Tibial nerve (tissue), 4 donors: ENCODE data around the gene MSH5. TPM values are rescaled to one million over a fixed set of nuclear protein-coding genes. Genes with fewer than 3 reads are reported as not detected.

Experiments
- DNase-seq, 2 donors: peaks; one replicate each; pipeline ENCODE4 v3.0.0-alpha.2; 2019; ENCODE audit warnings: low spot score in 2 of 2
- H3K27ac ChIP-seq, 4 donors: fragments of 200-600 bp; sonication (generic) in 3 of 4; one replicate each; pipeline ENCODE4 v1.5.1; 2017 to 2019; ENCODE audit warnings: mild to moderate bottlenecking in 1 of 4
- H3K27me3 ChIP-seq, 2 donors: fragments of 200-600 bp; sonication (generic) in 1 of 2; one replicate each; pipeline versions ENCODE4 v1.5.1 to v1.6.0; 2017 to 2019
- H3K36me3 ChIP-seq, 3 donors: fragments of 200-600 bp; sonication (generic); one replicate each; pipeline ENCODE4 v1.5.1; 2018 to 2019
- H3K4me1 ChIP-seq, 4 donors: fragments of 200-600 bp; sonication (generic) in 3 of 4; one replicate each; pipeline ENCODE4 v1.5.1; 2017 to 2019
- H3K4me3 ChIP-seq, 4 donors: fragments of 200-600 bp; sonication (generic) in 3 of 4; one replicate each; pipeline ENCODE4 v1.5.1; 2017 to 2019; ENCODE audit warnings: mild to moderate bottlenecking in 1 of 4, moderate library complexity in 1 of 4
- H3K9me3 ChIP-seq, 4 donors: fragments of 200-600 bp; sonication (generic) in 3 of 4; one replicate each; pipeline ENCODE4 v1.5.1; 2017 to 2019
- CTCF ChIP-seq, 5 experiments: fragments of 200-600 bp in 3 of 5; fragments of 450-650 bp in 2 of 5; sonication (generic) in 3 of 5; IDR thresholded peaks; one replicate each; pipeline ENCODE4 v1.5.1; 2016 to 2019; ENCODE audit warnings: antibody characterized with exemption in 5 of 5, mild to moderate bottlenecking in 3 of 5, moderate library complexity in 2 of 5
- EP300 ChIP-seq, 2 donors: sonication (generic); formaldehyde crosslinking; IDR thresholded peaks; one replicate each; pipeline ENCODE4 v1.6.1; 2017; ENCODE audit warnings: antibody characterized with exemption in 2 of 2, mild to moderate bottlenecking in 1 of 2
- POLR2A ChIP-seq, 2 donors: fragments of 450-650 bp; IDR thresholded peaks; one replicate each; pipeline ENCODE4 v1.6.1; 2017; ENCODE audit warnings: antibody characterized with exemption in 2 of 2, mild to moderate bottlenecking in 2 of 2, moderate library complexity in 2 of 2
- WGBS, 2 donors: methylation state at CpG; one replicate each; pipeline ENCODE4 v1.1.5; 2018; 5-methylcytosine and 5-hydroxymethylcytosine counted together
- total RNA-seq, 4 donors: library from RNA; depleted of rRNA; stranded (reverse); fragments of >200 nt; gene quantifications; one replicate each; pipeline ENCODE4 v1.1.0, GENCODE V29; 2016

Gene MSH5
- total RNA-seq, 4 donors from 2014 or later, result 12.2 to 25.5 (median 18.4) TPM

- no peak within 1 kb of the TSS for H3K27ac ChIP-seq
- TF ChIP-seq EP300 (IDR thresholded peaks at IDR 0.05) (no peak), CTCF (IDR thresholded peaks at IDR 0.05) (no peak), POLR2A (IDR thresholded peaks at IDR 0.05) (no peak)
- no peak within 1 kb of the TSS for H3K4me3 ChIP-seq
- WGBS, 2 donors, result 64 to 75% methylated on average over 36 to 46 of the region's 46 CpGs
- peaks cover 0 to 31% (median 0%) of the 10 kb centered on the region in 3 donors for H3K36me3 ChIP-seq
- H3K27me3 ChIP-seq, result no peaks in the 10 kb centered on the region
- no peaks in the 10 kb centered on the region for H3K9me3 ChIP-seq
- H3K4me1 ChIP-seq, result peaks cover 0 to 23% (median 11%) of the 10 kb centered on the region in 4 donors
- DNase-seq, result no peak
Observed at GRCh38 chr6:31723245-31723979, 16.4 kb upstream of the MSH5 start, which contains the start of gene MPIG6B. Gene MPIG6B, plus strand, starts transcription at chr6:31723373. Its CDS starts 11 bp downstream, at chr6:31723384.

GRCh38 chr6:31723980-31724691, 15.7 kb upstream of the MSH5 start:
- no peaks in the 10 kb centered on the region for H3K27me3 ChIP-seq
- WGBS, 2 donors, result 71 to 80% methylated on average over 25 of the region's 25 CpGs
- no peak overlapping the region for H3K27ac ChIP-seq
- H3K36me3 ChIP-seq, result peaks cover 0 to 31% (median 0%) of the 10 kb centered on the region in 3 donors
- DNase-seq, result no peak
- H3K4me3 ChIP-seq, result no peak overlapping the region
- H3K4me1 ChIP-seq, result peaks cover 0 to 30% (median 16%) of the 10 kb centered on the region in 4 donors
- no peaks in the 10 kb centered on the region for H3K9me3 ChIP-seq
- TF ChIP-seq EP300 (IDR thresholded peaks at IDR 0.05) (no peak), POLR2A (IDR thresholded peaks at IDR 0.05) (no peak), CTCF (IDR thresholded peaks at IDR 0.05) (no peak)

GRCh38 chr6:31725502-31726350, 14.1 kb upstream of the MSH5 start:
- no peaks in the 10 kb centered on the region for H3K9me3 ChIP-seq

GRCh38 chr6:31727034-31727716, 12.6 kb upstream of the MSH5 start:
- 57 to 72% methylated on average over 7 of the region's 7 CpGs for WGBS, 2 donors
- Histone ChIP-seq H3K9me3 (no peaks in the 10 kb centered on the region), H3K4me1 (peaks cover 0 to 43% (median 16%) of the 10 kb centered on the region in 4 donors), H3K27ac (peak overlapping the region; percentile 92 to 100 (median 98)), H3K4me3 (no peak overlapping the region), H3K27me3 (no peaks in the 10 kb centered on the region), H3K36me3 (peaks cover 0 to 48% (median 0%) of the 10 kb centered on the region in 3 donors)
- TF ChIP-seq EP300 (IDR thresholded peaks at IDR 0.05), result no peak
- peak in 1 of 2 donors; percentile 20 for TF ChIP-seq POLR2A (IDR thresholded peaks at IDR 0.05)
- TF ChIP-seq CTCF (IDR thresholded peaks at IDR 0.05), result no peak
- no peak for DNase-seq

More at GRCh38 chr6:31725502-31726350, 14.1 kb upstream of the MSH5 start:
- peaks cover 0 to 36% (median 16%) of the 10 kb centered on the region in 4 donors for H3K4me1 ChIP-seq
- no peak overlapping the region for H3K4me3 ChIP-seq
- DNase-seq, result no peak
- 81 to 82% methylated on average over 12 of the region's 12 CpGs for WGBS, 2 donors
- no peaks in the 10 kb centered on the region for H3K27me3 ChIP-seq
- peak overlapping the region in 1 of 4 donors; percentile 100 for H3K27ac ChIP-seq
- H3K36me3 ChIP-seq, result peaks cover 0 to 33% (median 0%) of the 10 kb centered on the region in 3 donors
- TF ChIP-seq EP300 (IDR thresholded peaks at IDR 0.05) (no peak), CTCF (IDR thresholded peaks at IDR 0.05) (no peak), POLR2A (IDR thresholded peaks at IDR 0.05) (no peak)
